ENCODE results near the gene QSOX2.
"Not testable (repeated sequence)": the region's sequence is repeated elsewhere in the genome, so short reads cannot be mapped to it uniquely, and the experiment has no call there.

The QSOX2 gene

DNA sequence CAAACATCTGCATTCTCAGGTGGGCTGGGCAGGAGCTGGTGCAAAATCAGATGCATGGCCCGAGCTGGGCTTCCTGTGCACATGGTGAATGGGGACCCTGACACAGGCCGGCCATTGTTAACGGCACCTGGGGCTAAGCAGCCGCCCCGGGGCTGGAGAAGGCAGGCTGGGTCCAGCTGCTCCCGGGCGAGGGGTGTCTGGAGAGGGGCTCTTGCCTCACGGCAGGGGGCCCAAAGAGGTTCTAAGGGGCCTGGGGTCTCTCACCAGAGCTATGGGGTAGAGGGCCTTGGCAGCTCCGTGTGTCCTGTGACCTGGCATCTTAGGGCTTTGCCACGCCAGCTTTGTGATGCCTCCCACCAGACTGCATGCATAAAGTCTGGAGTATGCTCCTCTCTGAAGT, 5.1 kb upstream of the QSOX2 start:
- no peak for DNase-seq

DNA sequence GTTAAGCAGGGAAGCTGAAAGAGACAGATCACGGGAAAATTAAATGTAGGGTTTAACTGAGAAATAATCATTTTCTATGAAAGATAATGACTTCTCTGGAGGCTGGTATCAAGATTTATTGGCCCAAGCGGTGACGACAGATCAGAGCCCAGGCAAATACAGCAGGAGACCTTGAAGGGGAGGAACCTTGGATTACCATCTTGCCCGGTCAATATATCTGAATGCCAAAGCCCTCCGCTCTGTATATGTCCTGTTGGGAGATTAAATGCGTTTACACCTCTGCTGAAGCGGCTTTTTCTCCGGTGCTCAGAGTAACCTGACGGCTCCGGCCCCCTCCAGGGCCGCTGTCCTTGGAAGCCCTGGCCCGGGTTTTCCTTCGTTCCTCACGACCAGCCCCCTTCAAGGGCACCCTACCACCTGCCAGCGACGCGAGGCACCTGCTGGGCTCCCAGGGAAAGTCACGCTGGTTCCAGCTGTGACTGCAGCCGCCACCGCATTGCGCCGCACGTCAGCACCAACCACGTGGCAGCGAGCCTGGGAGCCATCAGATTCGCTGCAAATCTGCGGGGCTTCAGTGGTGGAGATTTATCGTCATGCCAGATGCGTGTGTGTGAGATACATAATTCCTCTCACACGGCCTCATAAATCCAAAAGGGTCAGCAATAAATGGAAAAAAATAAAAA, 4.4 kb upstream of the QSOX2 start:
- no peak for DNase-seq

DNA sequence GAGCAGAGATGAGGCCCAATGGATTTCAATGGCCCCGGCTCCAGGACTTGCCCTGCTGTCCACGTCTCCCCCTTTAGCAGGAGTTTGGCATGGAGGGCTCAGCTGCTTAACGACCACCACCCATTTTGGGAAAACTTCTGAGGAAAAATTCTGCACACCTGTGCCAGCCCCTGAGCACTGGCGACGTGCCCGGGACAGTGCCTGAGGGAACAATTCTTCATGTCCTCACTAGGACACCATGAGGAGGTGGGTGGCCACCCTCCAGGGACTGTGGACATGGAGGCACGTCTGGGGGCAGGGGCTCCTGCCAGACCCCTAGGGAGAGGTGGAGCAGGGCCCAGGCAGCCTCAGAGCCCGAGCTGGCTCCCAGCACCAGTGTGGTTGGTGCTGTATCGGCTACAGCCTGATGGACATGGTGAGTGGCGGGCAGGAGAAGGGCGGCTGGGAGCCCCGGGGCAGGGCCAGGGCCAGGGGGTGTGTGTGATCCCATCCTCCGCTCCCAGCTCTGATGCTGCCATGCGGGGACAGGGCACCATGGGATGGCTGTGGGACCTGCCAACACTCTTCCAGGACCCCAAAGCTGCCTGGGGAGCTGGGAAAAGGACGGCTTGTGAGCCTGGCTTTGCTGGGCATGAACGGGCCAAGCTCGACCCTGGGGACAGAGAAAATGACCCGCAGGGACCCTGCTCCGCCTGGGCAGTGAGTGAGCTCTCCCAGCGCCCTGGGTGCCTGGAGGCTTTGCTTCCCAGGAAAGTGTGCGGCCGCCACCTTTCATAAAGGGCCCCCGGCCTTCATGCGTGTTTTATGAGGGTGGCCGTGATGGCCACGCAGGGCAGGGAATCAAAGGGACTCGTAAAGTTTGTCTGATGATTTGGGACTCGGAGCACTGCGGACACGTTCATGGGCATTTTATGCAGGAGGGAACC, 3.6 kb upstream of the QSOX2 start:
- no peak for DNase-seq

DNA sequence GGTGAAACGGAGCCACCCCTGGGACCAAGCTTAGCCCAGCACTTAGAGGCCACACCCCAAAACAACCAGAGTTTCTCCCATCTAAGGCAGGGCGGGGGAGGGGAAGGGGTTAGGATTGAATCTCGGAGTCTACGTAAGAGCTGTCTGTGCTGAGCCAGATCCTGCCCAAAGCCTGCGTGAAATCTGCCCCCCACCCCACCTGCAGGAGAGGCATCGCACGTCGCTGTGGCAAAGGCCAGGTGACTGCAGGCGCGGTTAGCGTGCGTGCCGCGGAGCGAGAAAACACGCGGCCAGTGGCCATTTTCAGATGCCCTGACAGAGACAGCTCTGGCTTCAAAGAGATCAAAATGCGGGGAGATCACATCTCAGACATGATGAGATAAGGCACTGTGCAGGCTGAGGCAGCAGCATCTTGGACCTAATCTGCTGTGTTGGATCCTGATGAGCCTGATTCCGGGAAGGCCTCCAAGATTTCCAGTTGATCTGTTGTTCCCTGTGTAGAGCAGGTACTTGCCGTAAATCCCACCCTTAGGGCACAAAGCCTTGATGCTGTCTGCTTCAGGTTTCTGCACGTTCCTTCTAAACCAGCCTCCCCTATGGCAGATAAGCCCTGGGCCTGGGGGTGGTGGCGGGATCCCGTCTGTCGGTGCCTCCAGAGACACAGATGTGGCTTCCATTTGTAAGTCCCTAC, 2.5 kb upstream of the QSOX2 start:
- DNase-seq, result no peak

DNA sequence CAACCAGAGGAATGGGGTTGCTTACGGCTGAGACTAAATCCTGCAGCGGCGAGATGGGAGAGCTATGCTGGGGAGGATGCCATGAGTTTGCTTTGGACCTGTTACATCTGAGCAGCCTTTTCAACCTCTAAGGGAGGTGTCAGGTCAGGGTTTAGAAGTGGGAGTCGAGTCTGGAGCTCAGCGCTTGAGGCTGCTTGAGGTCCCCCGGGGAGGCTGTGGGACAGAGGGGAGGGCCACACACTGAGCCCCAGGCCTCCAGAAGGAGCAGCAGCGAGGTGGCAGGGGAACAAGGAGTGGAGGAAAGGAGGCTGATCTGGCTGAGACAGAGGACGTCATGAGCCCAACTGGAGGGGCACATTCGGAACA, 1.9 kb upstream of the QSOX2 start:
- no peak for DNase-seq

DNA sequence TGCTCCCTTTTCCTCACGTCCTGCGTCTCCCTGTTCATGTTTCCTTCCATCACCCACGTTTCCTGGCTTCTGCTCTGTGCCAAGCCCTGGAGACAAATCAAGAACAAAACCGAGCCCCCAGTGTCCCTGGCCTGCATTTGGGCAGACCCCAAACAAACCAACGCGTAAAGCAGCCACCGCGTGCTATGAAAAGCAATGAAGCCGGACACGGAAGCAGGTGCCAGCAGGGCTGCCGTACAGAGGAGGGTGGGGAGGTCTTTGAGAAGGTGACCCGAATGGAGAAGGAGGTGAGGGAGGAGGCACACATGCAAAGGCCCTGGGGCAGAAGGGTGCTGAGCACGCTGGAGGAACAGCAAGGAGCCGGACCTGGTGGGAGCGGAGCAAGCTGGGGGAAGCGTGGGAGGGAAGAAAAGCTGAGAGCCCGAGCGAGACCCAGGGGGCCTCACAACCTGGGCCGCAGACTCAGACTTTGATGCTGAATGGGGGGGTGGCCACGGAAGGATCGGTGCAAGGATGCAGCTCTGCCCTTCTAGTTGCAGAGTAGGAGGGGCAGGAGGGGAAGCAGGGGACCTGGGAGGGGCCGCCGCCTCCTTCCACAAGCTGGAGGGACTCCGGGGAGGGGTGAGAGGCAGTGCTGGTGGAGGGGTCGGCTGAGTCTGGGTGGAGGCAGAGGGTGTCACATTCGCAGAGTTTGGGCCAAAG, 1.4 kb upstream of the QSOX2 start:
- DNase-seq, result no peak

DNA sequence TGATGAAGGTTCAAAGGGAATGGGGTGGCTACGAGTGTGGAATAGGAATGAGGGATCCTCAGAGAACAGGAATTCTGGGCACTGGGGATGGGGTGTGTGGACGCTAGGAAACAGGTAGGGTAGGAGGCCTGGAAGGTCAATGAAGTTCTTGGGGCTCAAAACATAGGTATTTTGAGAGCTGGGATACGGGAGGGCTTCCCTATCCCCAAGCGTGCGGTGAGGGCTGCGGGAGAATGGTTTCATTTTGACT, 718 bp downstream of the QSOX2 start:
- DNase-seq, result no peak

DNA sequence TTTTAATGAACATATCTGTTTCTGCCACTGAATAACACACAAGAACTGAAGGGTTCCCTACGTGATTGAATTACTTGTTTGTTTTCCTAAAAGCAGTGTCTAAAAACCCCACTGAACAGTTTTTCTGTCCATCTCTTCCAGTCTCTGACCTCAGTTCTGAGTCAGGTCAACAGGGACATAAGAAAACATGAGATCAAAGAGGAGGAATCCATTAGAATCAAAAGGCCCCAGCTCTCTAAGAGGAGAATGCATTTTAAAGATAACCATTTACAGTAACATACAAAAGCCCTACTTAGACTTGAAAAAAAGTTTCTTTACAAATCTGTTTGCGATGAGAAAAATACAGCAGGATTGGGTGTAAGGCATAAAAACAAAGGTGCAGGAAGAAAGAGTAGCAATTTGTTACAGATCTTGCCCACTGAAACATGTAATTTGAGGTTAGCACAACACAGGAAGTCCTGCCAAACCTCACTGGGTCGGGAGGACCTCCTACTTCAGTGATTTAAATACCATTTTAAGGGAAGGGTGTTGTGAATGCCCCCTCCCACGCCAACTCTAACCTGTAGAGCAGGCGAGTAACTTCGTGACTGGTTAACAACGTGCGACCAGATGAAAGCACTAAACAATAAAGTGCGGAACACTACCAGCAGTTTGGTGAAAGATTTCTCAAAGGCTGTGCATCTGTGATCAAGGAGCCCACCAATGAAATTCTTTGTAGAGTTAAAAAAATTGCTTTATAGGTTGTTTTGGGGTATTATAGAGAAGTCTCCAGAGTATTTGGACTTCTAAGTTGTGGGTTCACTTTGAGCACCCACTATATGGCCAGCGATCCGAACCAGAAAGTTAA, 1.3 kb downstream of the QSOX2 start:
- peak; percentile 10 for DNase-seq

DNA sequence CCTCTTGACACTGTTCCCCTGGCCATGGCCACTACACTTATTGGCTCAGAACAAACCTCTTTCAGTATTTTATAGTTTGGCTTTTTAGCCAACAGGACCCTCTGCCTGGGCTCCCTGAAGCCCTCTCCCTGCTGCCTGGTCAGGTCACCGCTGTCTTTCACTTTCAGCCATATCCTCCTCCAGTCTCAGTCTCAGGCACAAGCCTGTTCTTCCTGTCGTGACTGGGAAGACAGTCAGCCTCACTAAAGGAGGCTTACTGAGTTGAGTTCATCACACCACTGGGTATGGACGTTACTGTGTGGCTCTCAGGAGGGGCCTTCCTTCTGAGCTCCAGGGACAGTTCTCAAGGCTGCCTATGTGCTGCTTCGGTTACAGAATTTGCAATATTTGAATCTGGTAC, 2.0 kb downstream of the QSOX2 start:
- DNase-seq, result no peak

DNA sequence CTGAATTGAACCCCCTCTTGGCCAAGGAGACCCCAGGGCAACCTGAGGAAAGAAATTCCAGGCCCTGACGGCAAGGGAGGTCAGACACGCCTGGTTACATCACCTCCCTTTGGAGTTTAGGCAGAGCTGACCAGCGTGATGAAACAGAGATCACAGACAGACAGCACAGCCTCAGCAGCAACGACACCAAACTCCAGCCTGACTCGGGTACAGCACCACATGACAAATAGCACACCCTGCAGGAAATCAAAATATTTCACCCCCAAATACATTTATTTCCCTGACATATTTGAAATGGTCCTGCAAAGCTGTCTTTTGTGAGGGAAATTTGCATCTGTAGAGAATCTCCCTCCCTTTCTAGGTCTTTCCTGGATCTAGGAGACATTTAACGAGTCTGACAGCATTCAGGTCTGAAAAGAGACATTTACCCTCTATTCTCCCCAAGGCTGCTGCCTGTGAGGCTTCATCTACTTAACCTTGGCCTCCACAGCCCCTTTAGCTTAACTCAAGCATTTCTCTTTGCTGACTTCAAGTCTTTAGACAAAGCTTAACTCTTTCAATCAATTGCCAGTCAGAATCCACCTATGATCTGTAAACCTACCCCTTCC, 2.6 kb downstream of the QSOX2 start:
- no peak for DNase-seq

DNA sequence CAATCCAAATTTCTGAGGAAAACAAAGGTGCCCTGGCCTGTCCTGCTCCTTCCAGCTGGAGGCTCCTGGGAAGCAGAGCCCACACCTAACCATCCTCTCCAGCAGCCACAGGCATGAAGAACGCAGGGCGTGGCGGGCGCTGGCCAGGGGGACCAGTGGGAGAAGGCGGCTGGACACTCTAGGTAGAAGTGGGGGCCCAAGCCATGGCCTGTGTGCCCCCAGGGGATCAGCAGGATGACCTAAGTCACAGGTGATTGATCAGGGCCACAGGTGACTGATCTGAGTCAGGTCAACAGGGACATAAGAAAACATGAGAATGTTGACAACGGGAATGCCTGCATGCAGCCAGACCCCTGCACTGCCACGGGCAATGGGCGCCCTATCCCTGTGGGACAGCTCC, 3.4 kb downstream of the QSOX2 start:
- no peak for DNase-seq

DNA sequence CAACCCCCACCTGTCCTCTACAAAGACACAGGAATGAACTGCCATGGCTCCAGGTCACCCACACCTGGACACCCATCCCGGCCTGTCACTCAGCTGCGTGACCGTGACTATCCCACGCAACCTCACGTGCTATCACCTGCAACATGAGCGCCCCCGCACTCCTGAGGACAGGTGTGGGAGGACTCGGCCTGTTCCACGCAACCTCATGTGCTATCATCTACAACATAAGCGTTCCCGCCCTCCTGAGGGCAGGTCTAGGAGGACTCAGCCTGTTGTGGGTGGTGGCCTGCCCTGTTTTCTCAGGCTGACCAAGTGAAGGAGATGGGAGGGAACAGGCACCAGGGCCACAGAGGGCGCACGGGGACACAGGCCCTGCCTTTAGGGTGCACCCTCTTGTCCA, 4.1 kb downstream of the QSOX2 start:
- no peak for DNase-seq

DNA sequence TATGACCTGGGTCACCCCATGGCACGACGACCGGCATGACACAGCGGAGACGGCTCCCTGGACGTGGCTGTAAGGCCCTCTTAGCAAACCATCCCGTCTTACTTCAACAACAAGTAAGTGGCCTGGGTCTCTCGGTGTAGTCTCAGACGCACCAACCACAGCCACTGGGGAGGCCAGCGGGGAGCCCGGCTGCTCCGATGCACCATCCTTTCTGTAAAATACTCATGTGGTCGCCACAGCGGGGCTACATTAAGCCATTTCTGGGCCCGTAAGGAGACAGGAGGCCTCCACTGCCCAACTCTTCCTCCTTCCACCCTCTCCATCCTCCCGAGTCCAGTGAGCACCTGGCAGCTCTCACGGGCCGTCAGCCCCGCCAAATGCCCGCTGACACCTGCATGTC, 4.7 kb downstream of the QSOX2 start:
- no peak for DNase-seq

DNA sequence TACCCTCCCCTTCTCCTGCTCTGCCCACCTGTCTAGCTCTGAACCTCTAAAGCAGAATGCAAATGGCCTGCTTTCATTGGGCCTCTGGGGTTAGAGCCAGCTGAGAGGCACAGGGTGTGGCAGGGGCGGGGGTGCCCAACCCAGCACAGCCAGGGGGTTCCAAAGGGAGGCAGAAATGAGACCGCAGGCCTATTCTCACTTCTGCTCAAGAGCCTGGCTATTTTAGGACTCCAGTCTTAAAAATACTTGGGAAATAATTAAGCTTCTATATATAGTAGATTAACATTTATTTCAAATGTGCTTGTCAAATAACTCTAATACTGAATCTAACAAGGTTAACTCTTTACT, 5.7 kb downstream of the QSOX2 start:
- DNase-seq, result peak; percentile 11

DNA sequence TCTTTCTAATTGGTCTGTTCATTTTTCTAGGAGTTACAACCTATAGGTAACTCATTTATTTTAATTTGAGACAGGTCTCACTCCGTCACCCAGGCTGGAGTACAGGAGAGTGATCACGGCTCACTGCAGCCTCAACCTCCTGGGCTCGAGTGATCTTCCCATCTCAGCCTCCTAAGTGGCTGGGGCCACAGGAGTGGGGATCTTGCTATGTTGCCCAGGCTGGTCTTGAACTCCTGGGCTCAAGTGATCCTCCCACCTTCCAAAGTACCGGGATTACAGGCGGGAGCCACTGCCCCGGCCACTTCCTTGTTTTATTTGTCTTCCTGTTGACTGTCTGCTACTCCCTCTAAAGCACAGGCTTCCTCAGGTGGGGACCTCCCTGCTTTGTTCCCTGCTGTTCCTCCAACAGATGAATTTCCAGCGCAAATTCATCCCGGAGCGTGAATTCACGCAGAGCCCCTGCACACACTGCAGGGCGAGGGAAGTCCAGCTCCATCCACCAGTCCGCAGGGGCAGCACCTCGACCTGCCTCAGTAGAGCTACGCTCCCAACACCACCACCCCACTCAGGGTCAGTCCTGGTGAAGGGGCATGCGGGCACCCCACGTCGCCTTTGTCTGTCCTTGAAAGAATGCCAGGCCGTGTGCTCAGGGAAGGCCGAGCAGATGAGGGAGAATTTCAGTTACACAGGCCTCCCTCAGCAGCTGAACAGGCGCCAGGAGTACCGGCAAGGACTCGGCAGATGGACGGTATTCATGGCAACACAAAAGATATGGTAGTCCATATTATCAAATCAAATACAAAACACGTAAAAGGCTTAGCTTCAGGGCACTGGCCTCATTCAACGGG, 6.3 kb downstream of the QSOX2 start:
- DNase-seq, result no peak

DNA sequence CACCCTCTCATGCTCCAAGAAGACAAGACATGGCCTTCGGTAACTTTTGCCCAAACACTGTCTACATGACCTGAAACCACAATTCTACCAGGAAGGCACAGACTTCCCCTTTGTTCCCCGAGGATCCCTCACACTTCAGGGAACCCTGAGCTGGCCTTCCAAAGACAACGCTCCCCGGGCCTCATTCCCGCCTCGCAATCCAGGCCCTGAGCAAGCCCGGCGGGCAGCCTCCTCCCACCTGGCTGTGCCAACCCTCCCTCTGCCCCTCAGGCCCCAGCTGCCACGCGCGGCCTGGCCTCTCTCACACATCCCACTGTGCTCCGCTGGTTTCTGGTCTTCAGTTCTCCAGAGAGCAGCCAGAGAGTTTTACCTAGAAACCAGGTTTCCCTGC, 7.3 kb downstream of the QSOX2 start:
- no peak for DNase-seq

DNA sequence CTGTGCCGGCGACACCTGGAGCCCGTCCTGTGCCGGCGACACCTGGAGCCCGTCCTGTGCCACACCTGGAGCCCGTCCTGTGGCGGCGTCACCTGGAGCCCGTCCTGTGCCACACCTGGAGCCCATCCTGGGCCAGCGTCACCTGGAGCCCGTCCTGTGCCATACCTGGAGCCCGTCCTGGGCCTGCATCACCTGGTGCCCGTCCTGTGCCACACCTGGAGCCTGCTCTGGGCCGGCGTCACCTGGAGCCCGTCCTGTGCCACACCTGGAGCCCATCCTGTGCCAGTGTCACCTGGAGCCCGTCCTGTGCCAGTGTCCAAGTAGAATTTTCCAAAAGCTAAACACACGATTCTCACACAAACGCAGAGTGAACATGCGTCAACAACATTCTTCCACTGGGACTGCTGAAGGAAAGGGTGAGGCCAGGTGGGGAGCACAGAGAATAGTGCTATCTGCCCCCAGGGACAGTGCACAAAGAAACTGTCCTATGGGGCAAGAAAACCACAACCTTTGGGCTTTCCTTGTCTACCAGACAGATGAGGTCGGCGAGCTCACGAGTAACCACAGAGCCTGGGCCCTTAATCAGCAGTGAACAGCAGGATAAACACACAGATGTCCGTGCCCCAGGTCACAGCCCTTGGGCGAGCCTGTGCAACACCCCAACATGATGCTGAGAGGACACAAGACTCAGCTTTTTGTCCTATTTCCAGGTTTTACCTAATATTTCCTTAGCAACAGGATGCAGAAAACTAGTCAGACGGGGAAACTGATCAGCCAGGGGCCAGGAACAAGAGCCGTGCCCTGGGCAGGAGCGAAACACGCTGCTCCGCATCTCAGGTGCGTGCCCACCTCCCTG, 7.9 kb downstream of the QSOX2 start:
- no peak for DNase-seq

DNA sequence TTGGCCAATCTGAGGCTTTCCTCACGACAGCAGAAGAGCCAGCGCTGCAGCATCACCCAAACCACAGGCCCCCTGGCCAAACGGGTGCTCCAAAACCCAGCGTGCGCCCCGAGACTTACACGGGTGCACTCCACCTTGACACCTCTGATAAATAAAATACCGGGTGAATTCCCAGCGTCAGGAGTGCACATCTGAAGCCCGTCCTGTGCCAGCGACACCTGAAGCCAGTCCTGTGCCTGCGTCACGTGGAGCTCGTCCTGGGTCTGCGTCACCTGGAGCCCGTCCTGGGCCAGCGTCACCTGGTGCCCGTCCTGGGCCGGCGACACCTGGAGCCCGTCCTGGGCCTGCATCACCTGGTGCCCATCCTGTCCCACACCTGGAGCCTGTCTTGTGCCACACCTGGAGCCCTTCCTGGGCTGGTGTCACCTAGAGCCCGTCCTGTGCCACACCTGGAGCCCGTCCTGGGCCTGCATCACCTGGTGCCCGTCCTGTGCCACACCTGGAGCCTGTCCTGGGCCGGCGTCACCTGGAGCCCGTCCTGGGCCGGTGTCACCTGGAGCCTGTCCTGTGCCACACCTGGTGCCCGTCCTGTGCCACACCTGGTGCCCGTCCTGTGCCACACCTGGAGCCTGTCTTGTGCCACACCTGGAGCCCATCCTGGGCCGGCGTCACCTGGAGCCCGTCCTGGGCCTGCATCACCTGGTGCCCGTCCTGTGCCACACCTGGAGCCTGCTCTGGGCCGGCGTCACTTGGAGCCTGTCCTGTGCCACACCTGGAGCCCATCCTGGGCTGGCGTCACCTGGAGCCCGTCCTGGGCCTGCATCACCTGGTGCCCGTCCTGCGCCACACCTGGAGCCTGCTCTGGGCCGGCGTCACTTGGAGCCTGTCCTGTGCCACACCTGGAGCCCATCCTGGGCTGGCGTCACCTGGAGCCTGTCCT, 8.9 kb downstream of the QSOX2 start:
- not testable (repeated sequence) for DNase-seq
